GM18519 (cell line): Measurements from ENCODE around the gene GLYR1.

ENCODE experiments used
- ATAC-seq: cut with Tn5 transposase; IDR thresholded peaks from one replicate; pipeline ENCODE4 v1.9.1; 2021; ENCODE audit warnings: mild to moderate bottlenecking, moderate library complexity; ENCODE audit not compliant: unreplicated experiment, low FRiP score

Gene GLYR1

DNA sequence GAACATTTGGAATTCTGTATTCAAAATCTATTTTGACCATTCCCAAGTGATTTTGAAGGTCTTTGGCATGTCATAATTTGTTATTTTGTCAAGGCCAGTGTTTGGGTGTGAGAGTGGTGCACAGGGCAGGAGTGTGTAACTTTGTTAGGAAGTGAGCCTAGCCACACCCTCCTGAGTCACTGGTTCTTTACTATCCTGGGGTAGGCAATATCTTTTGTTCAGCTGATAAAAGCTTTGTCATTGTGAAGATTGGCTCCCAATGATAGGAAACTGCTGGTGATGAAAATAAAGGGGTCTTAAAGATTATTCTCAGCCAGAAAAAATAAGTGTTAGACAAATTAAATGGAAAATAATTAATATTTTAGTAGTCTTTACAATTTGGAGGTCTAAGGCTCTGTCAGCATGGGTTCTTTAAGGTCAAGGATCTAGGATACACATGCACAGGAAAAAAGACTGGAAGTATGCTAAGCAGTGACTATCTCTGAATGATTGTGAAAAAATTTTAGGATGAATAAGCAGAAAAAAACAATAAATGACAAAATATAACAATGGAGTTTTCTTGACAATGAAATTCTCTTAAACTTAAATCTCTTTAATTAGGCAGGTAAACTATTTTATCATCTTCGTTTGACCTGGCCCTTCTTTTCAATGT is 5.3 kb upstream of the GLYR1 start:
- ATAC-seq, result no peak

DNA sequence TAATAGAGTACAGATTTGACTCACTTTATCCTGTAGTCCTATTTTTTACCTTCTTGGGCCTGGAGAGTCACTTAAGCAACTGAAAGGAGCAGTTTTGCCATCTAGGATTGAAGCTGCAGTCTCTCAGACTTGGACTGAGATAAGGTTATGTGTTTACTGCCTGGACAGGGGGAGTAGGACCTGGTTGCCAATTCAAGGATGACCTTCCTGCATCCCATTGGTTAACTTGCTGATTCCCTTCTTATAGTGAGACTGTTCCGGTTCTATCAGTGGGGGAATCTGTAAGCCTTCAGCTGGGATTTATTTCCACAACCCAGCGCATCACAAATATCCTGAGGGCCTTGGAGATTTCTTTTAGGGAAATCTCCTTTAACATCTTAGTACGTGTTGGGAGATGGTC is 3.1 kb upstream of the GLYR1 start:
- no peak for ATAC-seq

DNA sequence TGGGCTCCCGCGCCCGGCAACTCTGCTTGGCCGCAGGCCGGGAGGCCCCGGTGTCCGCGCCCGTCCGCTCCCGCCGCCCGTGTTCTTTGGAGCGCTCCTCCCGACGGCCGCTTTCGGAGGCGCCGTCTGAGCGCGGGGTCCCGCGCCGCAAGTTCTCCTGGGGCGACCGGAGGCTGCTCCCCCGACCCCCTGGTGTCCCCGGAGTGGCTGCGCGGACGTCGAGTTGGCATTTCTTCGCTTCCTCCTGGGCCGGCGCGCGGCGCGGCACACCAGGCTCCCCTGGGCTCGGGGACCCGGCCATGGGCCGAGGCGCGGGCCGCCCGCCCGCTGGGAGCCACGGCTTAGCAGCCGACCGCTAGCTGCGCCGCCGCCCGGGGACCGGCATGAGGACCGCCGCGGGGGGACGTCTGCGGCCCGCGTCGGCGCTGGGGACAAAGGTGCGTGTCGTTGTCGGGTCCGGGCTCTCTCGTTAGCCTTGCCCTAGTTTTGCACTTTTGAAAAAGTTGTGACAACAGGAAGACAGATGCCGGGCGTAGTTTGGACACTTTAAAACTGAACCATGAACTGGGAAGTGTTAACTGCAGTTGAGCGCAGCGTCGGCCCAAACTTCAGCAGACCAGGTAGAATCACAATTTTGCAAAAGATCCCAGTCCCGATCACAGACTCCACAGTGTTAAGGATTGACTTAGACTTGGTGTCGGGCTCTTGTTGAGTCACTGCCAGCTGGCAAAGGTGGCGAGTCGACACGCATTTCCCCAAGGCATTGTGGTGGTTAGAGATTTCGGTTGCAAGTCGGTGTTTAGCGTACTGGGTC is 893 bp upstream of the GLYR1 start:
- ATAC-seq, result peak; percentile 20

- ATAC-seq, result no peak
These were observed 586 bp downstream of the GLYR1 start for GRCh38 chr16:4846503-4846900.

DNA sequence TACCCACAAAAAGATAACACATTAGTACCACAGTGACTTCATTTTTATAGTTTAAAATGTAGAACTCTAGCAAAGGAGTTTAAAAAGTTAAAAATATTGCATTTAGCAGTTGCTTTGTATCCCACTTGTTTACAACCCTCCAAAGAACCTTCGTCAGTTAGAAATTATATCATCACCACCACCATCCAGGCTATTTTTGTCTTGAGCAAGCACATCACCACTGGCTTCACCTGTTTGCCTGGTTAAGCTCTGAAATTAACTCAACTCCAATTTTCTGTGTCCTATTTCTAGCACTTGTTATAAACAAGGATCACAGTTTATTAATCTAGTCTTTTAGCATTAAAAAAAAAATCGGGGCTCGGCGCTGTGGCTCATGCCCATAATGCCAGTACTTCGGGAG is 6.1 kb downstream of the GLYR1 start:
- ATAC-seq, result no peak

GRCh38 chr16:4839942-4840341 is 7.1 kb downstream of the GLYR1 start:
- no peak for ATAC-seq

DNA sequence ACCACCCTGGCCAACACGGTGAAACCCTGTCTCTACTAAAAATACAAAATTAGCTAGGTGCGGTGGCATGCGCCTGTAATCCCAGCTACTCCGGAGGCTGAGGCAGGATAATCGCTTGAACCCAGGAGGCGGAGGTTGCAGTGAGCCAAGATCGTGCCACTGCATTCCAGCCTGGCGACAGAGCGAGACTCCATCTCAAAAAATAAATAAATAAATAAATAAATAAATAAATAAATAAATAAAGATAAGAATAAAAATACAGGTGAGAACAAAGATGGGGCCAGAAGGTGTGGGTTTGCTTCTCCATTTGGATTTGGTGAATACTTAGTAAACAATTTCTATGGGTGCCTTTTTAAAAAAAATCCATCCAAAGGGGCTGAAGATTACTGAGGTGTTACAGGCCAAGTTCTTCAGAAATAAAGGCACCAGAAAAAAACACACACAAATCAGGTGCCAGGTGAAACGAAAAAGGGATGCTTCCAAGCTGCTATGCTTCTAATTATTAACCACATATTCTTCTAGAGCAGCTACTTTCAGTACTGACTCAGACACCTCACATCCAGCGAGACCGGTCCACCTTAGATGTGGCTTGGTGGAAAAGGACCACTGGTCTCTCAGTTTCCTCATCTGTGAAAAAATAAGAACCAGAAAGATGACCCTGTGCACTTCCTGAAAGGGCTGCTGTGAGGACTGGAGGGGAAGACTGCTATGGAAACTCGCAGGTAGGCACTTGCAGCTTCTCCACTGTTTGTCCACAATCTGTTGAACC is 9.2 kb downstream of the GLYR1 start:
- no peak for ATAC-seq

GRCh38 chr16:4836727-4837126 is 10.4 kb downstream of the GLYR1 start:
- no peak for ATAC-seq

DNA sequence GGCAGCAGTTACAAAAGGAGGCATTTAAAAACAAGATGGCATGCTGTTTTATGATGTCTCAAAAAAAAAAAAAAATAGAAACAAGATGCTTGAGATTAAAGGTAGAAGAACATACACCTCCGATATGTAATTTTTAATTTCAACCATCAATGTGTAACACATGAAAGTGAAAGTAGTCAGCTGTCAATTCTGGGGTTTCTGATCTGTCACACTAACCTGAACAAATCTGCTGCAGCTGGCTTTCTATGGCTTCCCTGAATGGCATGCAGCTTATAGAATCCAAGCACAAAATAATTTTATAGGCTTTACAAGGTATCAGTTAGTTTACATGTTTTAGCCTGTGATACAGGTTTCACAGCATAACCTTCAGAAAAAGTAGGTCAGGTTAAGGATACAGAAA is 13.5 kb downstream of the GLYR1 start:
- ATAC-seq, result no peak

- ATAC-seq, result no peak
These were observed 14.3 kb downstream of the GLYR1 start for GRCh38 chr16:4832698-4833343.

GRCh38 chr16:4831616-4832015 is 15.5 kb downstream of the GLYR1 start:
- no peak for ATAC-seq

GRCh38 chr16:4830408-4830807 is 16.7 kb downstream of the GLYR1 start:
- ATAC-seq, result no peak

GRCh38 chr16:4828567-4829321 is 18.3 kb downstream of the GLYR1 start:
- ATAC-seq, result no peak

DNA sequence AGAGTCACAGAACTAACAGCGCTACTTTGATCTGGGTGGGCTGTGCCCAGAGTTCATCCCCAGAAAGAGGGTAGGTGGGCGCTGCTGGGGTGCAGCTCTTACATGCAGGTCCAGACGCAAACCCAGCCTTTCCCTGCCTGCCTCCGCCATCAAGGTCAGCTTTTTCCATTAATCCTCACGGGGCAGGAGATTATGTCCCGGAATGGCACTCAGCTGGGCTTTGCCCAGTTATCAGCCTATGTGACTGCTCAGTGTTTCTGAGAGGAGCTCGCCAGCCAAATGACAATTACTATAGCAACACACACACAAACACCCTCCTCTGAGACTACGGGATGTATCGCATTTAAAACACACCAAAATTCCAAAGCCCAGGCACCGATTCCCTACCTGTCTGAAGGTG is 20.1 kb downstream of the GLYR1 start:
- ATAC-seq, result no peak

DNA sequence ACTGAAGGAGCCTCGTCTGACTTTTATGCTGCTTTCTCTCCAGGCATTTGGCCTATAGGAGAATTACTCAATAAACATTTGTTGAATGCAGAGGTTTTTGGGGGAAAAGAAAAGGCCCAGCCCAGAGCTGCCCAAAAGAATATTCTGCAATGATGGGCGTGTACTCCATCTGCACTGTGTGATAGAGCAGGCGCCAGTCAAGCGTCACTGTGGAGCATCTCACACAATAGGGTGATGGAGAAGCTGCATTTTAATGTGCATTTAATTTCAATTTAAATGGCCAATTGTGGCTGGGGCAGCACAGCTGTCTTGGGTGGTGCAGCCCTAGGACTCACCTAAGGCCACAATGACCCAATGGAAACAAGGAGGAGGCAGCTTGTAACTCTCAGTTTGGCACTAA is 20.6 kb downstream of the GLYR1 start:
- ATAC-seq, result no peak

DNA sequence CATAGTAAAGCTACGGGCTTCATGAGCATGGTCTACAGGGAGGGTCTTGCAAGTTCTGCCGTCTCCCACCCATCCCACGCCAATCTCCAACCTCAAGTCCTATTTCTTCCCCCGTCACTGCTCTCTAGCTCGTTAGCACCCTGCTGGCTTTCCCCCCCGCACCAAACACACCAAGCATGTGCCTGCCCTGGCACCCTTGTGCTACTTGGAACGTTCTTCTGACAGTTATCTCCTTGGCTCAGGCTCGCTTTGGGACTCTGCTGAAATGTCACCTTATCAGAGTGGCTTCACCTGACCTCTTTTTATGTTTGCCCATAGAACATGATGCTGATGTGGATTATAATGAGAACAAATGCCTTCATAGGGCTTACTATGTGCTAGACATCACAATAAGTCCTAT is 21.9 kb downstream of the GLYR1 start:
- ATAC-seq, result no peak

DNA sequence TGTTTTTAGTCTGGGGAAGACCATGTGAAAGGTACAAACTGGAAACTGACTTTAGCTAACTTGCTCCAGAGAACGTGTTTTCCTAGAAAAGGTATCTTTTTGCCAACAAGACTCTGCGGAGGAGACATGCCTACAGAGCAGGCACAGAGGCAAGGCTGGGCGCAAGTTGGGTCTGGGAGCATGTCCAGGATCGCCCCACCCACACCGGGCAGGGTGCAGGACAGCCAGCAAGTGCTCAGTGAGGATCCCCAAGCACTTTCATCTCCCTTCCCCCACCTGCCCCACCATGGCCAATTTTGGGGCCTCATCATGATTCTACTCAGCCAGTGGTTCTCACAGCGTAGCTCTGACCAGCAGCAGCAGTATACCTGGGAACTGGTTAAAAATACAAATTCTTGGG is 26.4 kb downstream of the GLYR1 start:
- ATAC-seq, result no peak

DNA sequence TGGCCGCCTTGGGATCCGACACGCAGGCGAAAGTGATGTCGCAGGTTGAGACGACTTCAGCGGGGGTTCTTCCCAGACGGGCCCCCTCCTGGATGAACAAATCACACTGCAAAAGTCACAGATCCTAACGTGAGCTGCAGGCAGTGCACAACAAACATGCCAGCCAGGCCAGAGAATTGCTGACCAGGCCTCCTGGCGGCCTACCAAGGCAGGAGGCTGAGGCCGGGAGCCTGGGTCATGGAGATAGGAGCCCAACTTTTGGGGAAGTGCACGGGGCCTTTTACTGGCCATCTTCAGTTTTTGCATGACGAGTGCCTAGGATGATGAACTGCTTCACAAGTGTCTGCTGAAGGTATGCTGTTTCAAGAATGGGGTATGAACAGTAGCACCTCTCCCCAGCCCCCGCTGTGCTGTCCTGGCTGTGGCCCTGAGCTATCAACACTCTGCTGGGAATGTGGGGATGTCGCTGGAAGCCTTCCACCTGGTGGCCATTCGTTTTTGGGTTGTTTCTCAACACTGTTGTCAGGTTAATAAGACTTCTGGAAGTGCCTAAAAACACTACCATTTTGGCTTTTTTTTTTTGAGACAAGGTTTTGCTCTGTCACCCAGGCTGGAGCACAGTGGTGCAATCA is 32.4 kb downstream of the GLYR1 start:
- ATAC-seq, result no peak

DNA sequence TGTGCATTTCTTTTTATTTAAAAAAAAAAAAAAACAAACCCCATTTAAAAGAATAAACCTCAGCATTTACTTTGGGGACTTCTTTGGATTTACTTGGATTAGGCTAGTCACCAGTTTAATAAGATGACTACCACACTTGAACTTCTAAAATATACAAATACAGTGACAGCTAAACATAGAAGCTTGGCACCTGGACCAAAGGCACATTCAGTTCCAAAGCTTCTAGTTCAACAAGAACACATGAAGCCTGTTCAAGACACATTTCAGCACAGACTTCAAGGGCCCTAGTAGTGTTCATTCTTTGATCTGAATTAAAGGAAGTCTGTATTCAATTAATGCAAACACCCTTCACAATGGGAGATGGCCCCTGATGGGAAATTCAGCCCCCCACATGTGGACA is 33.0 kb downstream of the GLYR1 start:
- no peak for ATAC-seq
